HG02970 (cell line): ENCODE measurements around the gene LDLRAD4.

Experiments used
- ATAC-seq: cut with Tn5 transposase; IDR thresholded peaks from one replicate; pipeline ENCODE4 v1.9.1; 2021; ENCODE audit warnings: mild to moderate bottlenecking, moderate library complexity, moderate number of reproducible peaks; ENCODE audit not compliant: unreplicated experiment, low FRiP score

Gene LDLRAD4

GRCh38 chr18:13262839-13263691 lies 44.5 kb downstream of the LDLRAD4 start:
- no peak for ATAC-seq

GRCh38 chr18:13264091-13265007 lies 45.8 kb downstream of the LDLRAD4 start:
- no peak for ATAC-seq

GRCh38 chr18:13265008-13265910 lies 46.7 kb downstream of the LDLRAD4 start:
- no peak for ATAC-seq

DNA sequence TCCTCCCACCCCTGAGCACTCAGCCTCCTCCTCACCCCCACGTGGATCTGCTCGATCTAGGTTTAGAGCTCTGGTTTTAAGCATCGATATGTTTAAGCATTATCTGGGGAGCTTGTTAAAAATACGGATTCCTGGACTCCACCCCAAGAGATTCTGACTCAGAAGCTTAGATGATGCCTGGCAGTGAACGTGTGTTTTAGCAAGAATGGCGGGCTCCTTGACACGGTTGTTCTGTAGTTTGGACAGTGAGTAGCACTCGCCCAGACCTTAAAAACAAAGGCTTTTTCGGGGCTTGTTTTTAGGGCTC lies 47.3 kb downstream of the LDLRAD4 start:
- no peak for ATAC-seq

GRCh38 chr18:13266218-13267100 lies 47.9 kb downstream of the LDLRAD4 start:
- no peak for ATAC-seq

- no peak for ATAC-seq
Measured at GRCh38 chr18:13267431-13267873, 48.9 kb downstream of the LDLRAD4 start.

- ATAC-seq, result no peak
Measured at GRCh38 chr18:13268158-13269012, 49.8 kb downstream of the LDLRAD4 start.

DNA sequence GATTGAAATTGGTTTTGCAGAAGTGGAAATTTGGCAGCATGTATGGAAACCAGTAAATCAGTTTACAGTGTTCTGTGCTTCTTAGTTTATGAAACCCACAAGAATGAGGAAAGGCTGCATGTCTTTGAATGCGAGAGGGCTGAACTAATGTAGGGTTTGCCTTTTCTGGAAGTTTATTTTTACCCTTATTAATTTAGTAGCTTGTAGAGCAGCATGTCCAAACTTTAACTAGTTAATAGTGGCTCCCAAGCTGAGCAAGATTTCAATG lies 50.4 kb downstream of the LDLRAD4 start:
- no peak for ATAC-seq

- no peak for ATAC-seq
Measured at GRCh38 chr18:13269521-13270011, 51.0 kb downstream of the LDLRAD4 start.

DNA sequence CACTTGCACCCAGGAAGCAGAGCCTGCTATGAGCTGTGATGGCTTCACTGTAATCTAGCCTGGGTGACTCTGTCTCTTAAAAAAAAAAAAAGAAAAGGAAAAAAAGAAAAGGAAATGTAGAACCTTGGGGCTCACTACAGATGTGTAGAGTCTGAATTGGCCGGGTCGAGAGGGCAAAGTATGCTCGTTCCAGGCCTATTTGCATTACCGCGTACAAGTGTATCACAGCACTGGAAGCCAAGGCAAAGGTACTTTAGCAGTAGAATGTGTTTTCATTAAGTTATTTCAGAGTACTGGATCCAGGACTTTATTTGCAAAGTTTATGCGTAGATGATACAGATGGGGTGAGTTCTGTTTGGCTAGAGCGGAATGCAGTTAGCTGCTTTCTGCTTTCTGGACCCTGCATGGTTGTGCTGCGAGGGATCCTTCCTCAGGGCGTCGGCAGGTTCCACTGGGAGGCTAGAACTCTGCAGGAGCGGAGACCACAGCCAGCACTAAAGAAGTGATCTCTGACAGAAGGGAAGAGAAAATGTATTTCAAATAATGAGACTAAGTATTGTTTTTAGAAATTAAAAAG lies 51.8 kb downstream of the LDLRAD4 start:
- no peak for ATAC-seq

GRCh38 chr18:13271302-13271911 lies 52.8 kb downstream of the LDLRAD4 start:
- ATAC-seq, result no peak

GRCh38 chr18:13272416-13272815 lies 53.9 kb downstream of the LDLRAD4 start:
- no peak for ATAC-seq

DNA sequence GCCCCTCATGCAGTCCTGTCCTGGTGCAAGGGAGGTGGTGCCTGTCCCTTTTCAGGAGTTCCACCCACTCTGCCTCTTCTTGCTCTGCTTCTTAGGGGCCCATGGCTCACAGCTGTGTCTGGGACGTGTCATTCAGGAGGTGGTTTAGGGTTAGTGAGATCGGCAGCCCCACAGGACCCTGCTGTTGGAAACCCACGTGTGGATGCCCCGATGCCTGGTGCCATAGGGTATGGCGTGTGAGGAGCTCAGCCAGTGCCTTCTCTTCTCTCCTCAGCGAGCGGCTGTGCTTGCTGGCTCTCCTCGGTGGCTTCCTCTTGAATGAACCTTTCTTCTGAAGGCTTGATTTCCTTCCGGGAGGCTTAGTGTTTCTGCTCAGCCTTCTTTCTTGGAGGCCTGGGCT lies 55.2 kb downstream of the LDLRAD4 start:
- ATAC-seq, result no peak

- no peak for ATAC-seq
Measured at GRCh38 chr18:13275075-13275474, 56.5 kb downstream of the LDLRAD4 start.

GRCh38 chr18:13276530-13277520 lies 58.3 kb downstream of the LDLRAD4 start:
- ATAC-seq, result no peak

GRCh38 chr18:13278062-13278630 lies 59.6 kb downstream of the LDLRAD4 start:
- ATAC-seq, result no peak
